ENCODE measurements around the gene IRX3.
A peak's percentile ranks its signal among the peaks of the same experiment; 100 is the strongest.

The IRX3 gene

GRCh38 chr16:54286366-54287130 is at the start of gene IRX3:
Gene IRX3 (minus strand): TSS chr16:54286787. CDS start chr16:54286050, 737 bp downstream.
- peak; percentile 93 for DNase-seq

GRCh38 chr16:54335230-54335629 is 48.6 kb upstream of the IRX3 start:
- no peak for DNase-seq

- DNase-seq: no peak
Measured at GRCh38 chr16:54334208-54334607, 47.6 kb upstream of the IRX3 start.

- DNase-seq: no peak
Measured at GRCh38 chr16:54331241-54332002, 44.8 kb upstream of the IRX3 start.

GRCh38 chr16:54327609-54328008 is 41.0 kb upstream of the IRX3 start:
- DNase-seq: no peak

- no peak for DNase-seq
Measured at GRCh38 chr16:54326266-54326662, 39.7 kb upstream of the IRX3 start.

GRCh38 chr16:54325616-54326265 is 39.2 kb upstream of the IRX3 start:
- no peak for DNase-seq

- DNase-seq: no peak
Measured at GRCh38 chr16:54324716-54325115, 38.1 kb upstream of the IRX3 start.

- DNase-seq: peak; percentile 15
Measured at GRCh38 chr16:54320697-54321340, 34.2 kb upstream of the IRX3 start.

GRCh38 chr16:54318941-54319340 is 32.4 kb upstream of the IRX3 start:
- DNase-seq: no peak

GRCh38 chr16:54317101-54317611 is 30.6 kb upstream of the IRX3 start:
- no peak for DNase-seq

GRCh38 chr16:54316095-54316889 is 29.7 kb upstream of the IRX3 start:
- no peak for DNase-seq

- DNase-seq: no peak
Measured at GRCh38 chr16:54313789-54314188, 27.2 kb upstream of the IRX3 start.

- no peak for DNase-seq
Measured at GRCh38 chr16:54312502-54312991, 26.0 kb upstream of the IRX3 start.

- DNase-seq: no peak
Measured at GRCh38 chr16:54309341-54309740, 22.8 kb upstream of the IRX3 start.

GRCh38 chr16:54305080-54305479 is 18.5 kb upstream of the IRX3 start:
- DNase-seq: no peak

GRCh38 chr16:54303613-54304012 is 17.0 kb upstream of the IRX3 start:
- no peak for DNase-seq

GRCh38 chr16:54297154-54297553 is 10.6 kb upstream of the IRX3 start:
- DNase-seq: no peak

GRCh38 chr16:54296543-54296942 is 10.0 kb upstream of the IRX3 start:
- DNase-seq: no peak

- DNase-seq: no peak
Measured at GRCh38 chr16:54291656-54292487, 5.3 kb upstream of the IRX3 start.
